GM12801 (cell line): ENCODE results near the gene WWC2.

Experiments
- TF ChIP-seq, protein P1 (sequence below): IDR thresholded peaks from one replicate; pipeline ENCODE4 v1.5.1; 2011; ENCODE audit warnings: control low read depth; ENCODE audit not compliant: insufficient read length; ENCODE audit errors: extremely low read depth

The WWC2 gene

DNA sequence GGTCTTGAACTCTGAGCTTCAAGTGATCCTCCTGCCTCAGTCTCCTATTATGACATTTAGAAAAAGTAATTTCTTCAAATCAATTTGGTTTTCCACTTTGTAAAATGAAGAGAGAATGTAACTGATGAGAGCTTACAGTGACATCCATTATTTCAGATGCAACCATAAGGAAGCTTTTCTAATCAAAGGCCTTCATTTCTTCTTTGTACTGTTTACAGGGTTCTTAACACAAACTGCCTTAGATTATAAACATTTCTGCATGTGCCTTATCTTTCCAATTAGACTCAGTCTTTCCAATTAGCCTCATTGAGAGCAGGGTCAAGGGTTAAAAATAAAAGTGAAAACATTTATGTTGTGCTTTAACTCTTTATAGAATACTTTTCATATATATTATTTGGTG, 71.8 kb downstream of the WWC2 start:
- TF ChIP-seq, protein P1, sequence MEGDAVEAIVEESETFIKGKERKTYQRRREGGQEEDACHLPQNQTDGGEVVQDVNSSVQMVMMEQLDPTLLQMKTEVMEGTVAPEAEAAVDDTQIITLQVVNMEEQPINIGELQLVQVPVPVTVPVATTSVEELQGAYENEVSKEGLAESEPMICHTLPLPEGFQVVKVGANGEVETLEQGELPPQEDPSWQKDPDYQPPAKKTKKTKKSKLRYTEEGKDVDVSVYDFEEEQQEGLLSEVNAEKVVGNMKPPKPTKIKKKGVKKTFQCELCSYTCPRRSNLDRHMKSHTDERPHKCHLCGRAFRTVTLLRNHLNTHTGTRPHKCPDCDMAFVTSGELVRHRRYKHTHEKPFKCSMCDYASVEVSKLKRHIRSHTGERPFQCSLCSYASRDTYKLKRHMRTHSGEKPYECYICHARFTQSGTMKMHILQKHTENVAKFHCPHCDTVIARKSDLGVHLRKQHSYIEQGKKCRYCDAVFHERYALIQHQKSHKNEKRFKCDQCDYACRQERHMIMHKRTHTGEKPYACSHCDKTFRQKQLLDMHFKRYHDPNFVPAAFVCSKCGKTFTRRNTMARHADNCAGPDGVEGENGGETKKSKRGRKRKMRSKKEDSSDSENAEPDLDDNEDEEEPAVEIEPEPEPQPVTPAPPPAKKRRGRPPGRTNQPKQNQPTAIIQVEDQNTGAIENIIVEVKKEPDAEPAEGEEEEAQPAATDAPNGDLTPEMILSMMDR = no peak

GRCh38 chr4:183171484-183172267, 72.6 kb downstream of the WWC2 start:
- TF ChIP-seq, protein P1 = no peak

- TF ChIP-seq, protein P1 = no peak
These were observed 73.8 kb downstream of the WWC2 start for GRCh38 chr4:183172881-183173280.

DNA sequence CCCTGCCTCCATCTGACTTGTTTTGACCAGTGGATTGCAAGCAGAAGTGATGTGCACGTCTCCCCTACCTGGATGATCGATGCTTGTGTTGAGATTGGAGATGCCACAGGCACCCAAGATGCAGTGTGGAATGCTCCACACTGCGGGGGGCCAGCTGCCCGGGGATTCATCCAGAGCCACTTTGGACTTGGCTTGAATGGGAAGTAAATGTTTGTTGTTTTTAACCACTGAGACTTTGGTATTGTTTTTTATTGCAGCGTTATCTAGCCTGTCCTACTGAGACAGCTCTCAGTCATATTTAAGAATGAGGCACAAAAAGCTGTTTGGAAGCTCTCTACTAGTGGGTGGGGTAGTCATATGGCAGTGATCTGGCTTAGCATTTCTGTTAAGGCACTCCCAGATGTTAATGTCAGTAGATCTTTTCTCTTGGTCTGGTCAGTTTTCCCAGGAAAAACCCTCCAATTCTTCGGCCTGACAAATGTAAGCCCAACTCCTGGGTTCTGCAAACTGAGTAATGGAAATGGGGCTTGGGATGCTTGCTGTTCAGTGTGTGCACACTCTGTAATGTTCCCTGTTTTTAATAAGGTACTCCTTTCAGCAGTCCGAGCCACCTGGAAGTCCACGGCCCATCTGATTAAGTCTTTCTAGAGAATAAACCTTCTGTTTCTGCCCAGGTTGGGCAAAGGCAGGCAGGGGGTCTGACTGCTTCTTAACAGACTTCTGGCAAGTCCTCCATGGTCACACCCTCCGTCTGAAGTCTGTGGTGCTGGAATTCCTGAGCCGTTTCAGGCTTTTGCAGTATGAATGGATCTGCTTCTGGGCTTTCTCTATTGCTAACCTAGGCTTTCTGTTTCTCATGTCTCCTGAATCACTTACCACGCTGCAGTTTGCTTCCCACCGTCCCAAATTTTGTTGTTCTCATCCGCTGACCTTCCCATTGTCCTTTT, 74.8 kb downstream of the WWC2 start:
- TF ChIP-seq, protein P1 = no peak

GRCh38 chr4:183175631-183176232, 76.7 kb downstream of the WWC2 start:
- TF ChIP-seq, protein P1 = no peak

- TF ChIP-seq, protein P1 = no peak
These were observed 77.9 kb downstream of the WWC2 start for GRCh38 chr4:183177001-183177400.

GRCh38 chr4:183178201-183178600, 79.1 kb downstream of the WWC2 start:
- TF ChIP-seq, protein P1 = no peak
